ENCODE results near the gene DNMBP.
A peak's percentile ranks its signal among the peaks of the same experiment; 100 is the strongest.
"Not testable (repeated sequence)": the region's sequence is repeated elsewhere in the genome, so short reads cannot be mapped to it uniquely, and the experiment has no call there.

Gene DNMBP

DNA sequence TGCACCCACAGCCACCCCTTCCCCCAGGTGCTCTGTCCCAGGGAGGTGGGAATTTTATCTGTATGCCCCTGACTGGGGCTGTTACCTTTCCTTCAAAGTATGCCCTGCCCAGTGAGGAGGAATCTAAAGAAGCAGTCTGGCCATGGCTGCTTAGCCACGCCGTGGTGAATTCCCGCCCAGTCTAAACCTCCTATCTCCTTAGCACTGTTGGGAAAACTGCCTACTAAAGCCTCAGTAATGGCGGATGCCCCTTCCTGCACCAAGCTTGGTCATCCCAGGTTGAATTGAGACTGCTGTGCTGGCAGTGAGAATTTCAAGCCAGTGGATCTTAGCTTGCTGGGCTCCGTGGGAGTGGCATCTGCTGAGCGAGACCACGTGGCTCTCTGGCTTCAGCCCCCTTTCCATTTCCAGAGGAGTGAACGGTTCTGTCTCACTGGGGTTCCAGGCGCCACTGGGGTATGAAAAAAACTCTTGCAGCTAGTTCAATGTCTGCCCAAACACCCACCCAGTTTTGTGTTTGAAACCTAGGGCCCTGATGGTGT, 140.1 kb downstream of the DNMBP start:
- no peak for DNase-seq (ENCODE audit: low read depth in 2 of 2)

- DNase-seq (ENCODE audit: low read depth in 2 of 2): not testable (repeated sequence)
Observed at GRCh38 chr10:99867250-99867649, 142.5 kb downstream of the DNMBP start.

DNA sequence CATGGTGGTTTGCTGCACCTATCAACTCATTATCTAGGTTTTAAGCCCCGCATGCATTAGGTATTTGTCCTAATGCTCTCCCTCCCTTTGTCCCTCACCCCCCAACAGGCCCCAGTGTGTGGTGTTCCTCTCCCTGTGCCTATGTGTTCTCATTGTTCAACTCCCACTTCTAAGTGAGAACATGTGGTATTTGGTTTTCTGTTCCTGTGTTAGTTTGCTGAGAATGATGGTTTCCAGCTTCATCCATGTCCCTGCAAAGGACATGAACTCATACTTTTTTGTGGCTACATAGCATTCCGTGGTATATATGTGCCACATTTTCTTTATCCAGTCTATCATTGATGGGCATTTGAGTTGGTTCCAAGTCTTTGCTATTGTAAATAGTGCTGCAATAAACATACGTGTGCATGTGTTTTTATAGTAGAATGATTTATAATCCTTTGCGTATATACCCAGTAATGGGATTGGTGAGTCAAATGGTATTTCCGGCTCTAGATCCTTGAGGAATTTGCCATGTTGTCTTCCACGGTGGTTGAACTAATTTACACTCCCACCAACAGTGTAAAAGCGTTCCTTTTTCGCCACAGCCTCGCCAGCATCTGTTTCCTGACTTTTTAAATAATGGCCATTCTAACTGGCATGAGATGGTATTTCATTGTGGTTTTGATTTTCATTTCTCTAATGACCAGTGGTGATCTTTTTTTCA, 146.1 kb downstream of the DNMBP start:
- not testable (repeated sequence) for DNase-seq (ENCODE audit: low read depth in 2 of 2)

- no peak for DNase-seq (ENCODE audit: low read depth in 2 of 2)
Observed at GRCh38 chr10:99860466-99860865, 149.3 kb downstream of the DNMBP start.

DNA sequence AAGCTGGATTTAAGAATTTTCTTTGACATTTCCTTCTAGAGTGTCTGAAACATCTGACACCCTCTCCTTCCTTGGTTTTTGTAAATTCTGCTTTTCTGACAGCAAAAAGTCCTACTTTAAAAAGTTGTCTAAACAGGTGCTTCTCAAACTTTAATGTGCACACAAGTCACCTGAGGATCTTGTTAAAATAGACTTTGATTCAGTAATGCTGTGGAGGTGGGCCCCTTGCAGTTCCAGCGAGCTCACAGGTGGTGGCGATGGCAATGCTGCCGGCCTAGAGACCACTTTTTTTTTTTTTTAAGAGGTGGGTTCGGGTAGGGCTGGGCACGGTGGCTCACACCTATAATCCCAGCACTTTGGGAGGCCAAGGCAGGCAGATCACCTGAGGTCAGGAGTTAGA, 150.2 kb downstream of the DNMBP start:
- no peak for DNase-seq (ENCODE audit: low read depth in 2 of 2)

GRCh38 chr10:99858849-99859248, 150.9 kb downstream of the DNMBP start:
- no peak for DNase-seq (ENCODE audit: low read depth in 2 of 2)

GRCh38 chr10:99855479-99856071, 154.2 kb downstream of the DNMBP start:
- DNase-seq (ENCODE audit: low read depth in 2 of 2): no peak

GRCh38 chr10:99854860-99855259, 154.9 kb downstream of the DNMBP start:
- DNase-seq (ENCODE audit: low read depth in 2 of 2): no peak

DNA sequence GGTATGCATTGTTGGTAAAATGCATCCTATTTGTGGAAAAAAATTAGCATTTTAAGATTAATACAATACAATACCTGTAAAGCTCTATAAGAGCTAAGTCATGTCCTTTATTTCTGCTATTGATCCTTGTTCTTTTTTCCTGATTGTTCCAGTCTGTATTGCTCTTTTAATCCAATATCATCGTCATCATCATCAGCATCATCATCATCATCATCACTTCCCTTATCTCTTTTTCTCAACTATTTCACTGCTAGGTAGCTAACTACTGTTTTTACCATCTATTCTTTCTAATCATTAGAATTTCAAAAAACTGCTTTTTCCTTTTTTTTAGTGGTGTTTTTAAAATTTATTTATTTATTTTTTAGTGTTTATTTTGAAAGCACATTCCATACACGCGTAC, 156.1 kb downstream of the DNMBP start:
- no peak for DNase-seq (ENCODE audit: low read depth in 2 of 2)

DNA sequence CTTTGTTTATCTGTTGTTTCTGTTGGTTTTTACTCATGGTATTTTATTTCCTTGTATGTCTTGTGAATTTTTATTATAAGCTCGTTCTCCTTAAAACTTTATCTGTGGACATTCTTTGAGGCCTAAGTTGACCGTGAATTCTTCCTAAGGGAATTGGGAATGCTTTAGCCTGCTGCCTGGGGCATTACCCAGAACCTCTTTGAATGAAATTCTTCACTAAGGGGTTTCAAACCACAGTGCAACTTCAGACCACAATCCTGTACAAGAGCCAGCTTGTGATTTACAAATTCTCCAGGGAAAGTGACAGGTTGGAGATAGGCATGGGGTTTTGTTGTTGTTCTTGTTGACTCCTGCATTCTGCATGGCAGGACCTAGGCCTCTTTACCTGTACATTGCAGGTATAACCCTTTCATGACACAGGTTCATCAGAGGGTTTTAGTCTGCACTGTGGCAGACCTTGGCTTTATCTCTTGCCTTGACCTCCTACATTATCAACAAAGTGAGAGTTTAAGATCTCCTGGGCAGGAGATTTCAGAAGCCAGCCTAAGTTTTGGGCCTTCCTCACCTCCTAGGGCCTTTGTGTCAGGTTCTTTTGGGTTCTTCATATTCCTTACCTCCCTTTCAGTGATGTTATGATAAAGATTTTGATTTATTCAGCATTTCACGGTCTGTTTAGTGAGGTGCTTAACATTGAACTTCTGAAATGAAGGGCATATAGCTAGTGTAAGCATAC, 157.1 kb downstream of the DNMBP start:
- no peak for DNase-seq (ENCODE audit: low read depth in 2 of 2)

DNA sequence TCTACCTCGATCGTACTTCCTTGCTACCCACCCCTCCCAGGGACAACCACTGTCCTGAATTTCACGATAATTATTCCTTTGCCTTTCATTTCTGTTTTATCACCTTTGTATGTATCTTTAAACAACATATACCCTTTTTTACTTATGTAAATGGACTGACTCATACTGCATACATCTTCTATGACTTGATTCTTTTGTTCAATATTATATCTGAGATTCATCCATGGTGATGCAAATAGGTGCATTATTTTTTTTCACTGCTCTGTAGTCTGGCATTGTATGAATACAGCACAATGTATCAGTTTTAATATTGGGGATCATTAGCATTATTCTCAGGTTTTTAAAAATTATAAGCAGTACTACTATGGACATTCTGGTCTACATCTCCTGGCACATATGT, 157.9 kb downstream of the DNMBP start:
- no peak for DNase-seq (ENCODE audit: low read depth in 2 of 2)

DNA sequence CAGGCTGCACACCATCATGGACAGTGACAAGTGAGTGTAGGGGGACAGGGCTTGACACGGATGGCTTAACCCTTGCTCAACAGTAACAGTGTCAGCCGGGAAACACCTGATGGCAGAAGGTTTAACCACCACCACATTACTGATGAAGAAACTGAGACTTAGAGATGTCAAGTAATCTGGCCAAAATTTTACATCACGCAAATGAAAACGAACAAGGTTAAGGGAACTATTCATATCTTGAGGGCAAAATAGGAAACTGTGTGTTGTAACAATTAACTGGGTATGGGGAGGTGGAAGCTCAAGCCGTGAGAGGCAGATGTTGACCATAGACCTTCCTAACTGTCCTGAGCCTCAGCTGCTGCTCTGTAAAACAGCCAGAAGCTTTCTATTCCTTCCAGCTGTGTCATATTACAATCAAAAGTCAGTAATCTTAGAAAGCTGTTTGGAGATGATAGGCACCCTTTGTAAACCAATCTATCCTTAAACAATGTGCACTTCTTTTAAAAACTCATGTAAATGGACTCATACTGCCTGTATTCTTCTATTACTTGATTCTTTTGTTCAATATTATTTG, 158.9 kb downstream of the DNMBP start:
- no peak for DNase-seq (ENCODE audit: low read depth in 2 of 2)

DNA sequence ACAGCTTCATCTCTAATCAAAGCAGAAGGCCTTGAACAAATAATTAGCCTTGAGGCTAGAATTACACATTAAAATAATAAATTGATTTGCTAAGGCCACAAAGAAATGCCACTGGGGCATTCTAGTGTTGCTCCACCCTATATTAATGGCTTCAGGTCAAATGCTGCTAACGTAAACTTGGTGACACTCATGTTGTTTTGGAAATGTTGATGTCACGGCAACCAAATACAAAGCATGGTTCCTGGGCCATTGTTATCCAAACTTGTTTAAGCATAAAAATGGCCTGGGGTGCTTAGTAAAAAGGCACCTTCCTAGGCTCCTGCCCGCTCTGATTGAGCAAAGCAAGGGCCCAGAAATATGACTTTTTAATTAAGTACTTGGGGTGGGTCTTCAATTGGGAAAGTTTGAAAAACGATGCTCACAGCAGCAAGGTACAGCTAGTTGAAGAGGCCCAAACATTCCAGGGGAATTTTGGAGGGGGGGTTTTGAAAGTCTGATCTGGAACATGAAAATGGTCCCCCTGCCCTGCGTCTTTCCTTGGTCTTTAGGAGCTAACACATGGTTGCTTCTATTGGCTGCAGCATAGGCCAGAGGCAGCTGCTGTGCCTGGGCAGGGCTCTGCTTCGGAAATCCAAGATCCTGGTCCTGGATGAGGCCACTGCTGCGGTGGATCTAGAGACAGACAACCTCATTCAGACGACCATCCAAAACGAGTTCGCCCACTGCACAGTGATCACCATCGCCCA, 159.6 kb downstream of the DNMBP start:
- no peak for DNase-seq (ENCODE audit: low read depth in 2 of 2)

DNA sequence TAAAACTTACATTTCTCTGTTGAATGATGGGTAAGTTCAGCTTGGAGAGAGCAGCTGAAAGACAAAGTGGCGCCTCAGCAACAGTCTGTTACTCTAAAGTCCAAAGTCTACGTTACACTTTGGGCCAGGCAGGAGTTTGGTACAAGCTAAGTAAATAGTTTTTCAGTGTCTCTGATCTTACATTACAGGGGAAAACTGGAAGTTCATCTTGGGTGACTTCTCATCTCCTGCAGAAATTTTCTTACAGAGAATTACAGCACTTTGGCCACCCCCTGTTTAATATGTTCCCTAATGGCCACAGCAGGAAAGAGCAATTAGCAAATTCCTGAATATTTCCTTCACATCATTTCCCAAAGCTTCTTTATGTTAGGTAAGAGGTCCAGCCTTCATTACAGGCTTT, 160.2 kb downstream of the DNMBP start:
- no peak for DNase-seq (ENCODE audit: low read depth in 2 of 2)

GRCh38 chr10:99849057-99849456, 160.7 kb downstream of the DNMBP start:
- DNase-seq (ENCODE audit: low read depth in 2 of 2): no peak

- DNase-seq (ENCODE audit: low read depth in 2 of 2): peak; percentile 23 to 36
Observed at GRCh38 chr10:99845837-99846382, 163.8 kb downstream of the DNMBP start.

DNA sequence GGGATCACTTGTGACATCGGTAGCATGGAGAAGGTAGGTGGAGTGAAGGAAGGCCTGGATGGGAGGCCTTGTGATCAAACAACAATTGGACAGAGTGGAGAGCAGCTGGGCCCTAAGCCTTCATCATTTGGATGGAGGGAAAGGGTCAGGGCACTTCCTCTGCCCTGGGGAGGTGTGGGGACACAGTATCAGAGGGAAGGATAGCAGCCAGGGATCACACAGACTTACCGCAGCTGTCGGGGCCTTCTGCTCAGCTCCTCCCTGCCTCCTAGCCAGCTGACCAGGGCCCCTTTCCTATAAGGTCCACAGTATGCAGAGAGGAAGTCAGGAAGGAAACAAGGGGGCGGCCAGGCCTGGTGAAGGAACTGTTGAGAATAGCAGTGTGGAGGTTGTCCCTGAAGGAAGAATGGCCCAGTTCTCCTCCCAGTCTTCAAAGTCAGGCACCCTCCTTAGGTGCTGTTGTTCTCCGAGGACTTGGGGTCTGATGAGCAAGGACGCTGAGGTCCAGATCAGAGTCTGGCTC, 165.3 kb downstream of the DNMBP start:
- DNase-seq (ENCODE audit: low read depth in 2 of 2): no peak

DNA sequence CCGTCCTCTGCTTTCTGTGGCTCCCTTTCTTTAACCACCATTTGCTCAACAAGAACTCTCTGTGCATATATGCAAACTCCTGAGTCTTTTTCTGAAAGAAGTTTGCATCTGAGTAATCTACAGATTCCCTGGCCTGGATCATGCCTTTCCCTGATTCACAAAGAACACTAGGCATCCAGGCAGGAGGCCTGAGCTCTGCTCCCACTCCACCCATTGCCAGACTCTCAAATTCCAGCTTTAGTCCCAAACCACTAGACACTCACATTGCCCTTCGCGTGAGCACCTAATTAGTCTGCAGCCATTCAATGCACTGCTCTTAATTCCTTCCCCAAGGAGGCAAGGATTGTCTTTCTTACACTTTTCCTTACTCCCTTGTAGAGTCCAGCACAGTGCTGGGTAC, 166.4 kb downstream of the DNMBP start:
- DNase-seq (ENCODE audit: low read depth in 2 of 2): no peak

DNA sequence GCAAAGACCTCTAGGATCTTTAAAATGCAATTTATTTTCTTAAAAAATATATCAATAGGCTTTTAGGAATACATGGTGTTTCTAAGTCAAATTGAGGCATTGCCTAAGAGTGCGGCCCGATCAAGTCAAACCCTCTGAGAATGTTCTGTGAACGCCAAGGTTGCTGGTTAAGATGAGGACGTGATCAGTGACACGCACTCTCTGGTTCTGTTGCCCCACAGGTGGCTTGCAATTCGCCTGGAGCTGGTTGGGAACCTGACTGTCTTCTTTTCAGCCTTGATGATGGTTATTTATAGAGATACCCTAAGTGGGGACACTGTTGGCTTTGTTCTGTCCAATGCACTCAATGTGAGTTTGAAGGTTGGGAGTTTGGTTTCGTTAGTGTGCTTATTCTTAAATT, 168.0 kb downstream of the DNMBP start:
- DNase-seq (ENCODE audit: low read depth in 2 of 2): no peak

- DNase-seq (ENCODE audit: low read depth in 2 of 2): not testable (repeated sequence)
Observed at GRCh38 chr10:99840859-99841258, 168.9 kb downstream of the DNMBP start.

DNA sequence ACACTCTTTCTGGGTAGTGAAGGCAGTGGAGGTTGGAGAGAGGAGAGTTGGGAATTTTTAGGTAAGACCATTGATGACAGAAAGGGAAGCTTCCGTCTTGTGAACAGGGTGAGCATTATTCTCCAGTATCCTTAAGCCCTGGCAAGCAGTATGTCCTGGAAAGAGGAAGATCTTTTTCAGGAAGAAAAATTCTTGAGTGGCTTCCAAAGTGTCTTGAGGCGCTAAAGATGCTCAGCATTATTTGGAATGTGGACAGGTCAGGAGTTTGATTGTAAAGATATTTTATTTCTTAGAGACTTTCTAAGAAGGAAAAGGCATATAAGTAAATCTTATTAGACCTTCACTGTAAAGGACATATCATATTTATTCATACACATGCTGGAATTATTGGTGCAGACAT, 173.0 kb downstream of the DNMBP start:
- DNase-seq (ENCODE audit: low read depth in 2 of 2): no peak

Data from stimulated activated CD8-positive, alpha-beta memory T cell treated with anti-CD3 and anti-CD28 coated beads, Interleukin-2, amount 100 ng/mL, for 48 hours (primary cell).